ENCODE measurements around the gene DELE1. TPM values are rescaled to one million over a fixed set of nuclear protein-coding genes. Genes with fewer than 3 reads are reported as not detected.

The DELE1 gene
- total RNA-seq = 10 to 100 TPM; 40.3 to 59.8 (median 49.8) TPM

GRCh38 chr5:141923448-141924313 lies at the start of gene DELE1:
Gene DELE1 (plus strand): TSS chr5:141923871. CDS start chr5:141923942, 71 bp downstream.
- Mint-ChIP-seq H3K4me3 (peak within 1 kb of the TSS; percentile 87), H3K9me3 (no peaks in the 10 kb centered on the region), H3K4me1 (ENCODE audit: low read depth) (peaks cover 29% of the 10 kb centered on the region), H3K27me3 (ENCODE audit: low read depth) (no peaks in the 10 kb centered on the region), H3K36me3 (ENCODE audit: insufficient read depth) (peaks cover 30% of the 10 kb centered on the region)
- peak; percentile 84 for DNase-seq
- peak; percentile 96 to 97 for ATAC-seq

GRCh38 chr5:141873933-141874261 lies 49.8 kb upstream of the DELE1 start:
- no peak overlapping the region for H3K4me3 Mint-ChIP-seq
- H3K27me3 Mint-ChIP-seq (ENCODE audit: low read depth) = peaks cover 58% of the 10 kb centered on the region

GRCh38 chr5:141874262-141874964 lies 49.3 kb upstream of the DELE1 start:
- H3K36me3 Mint-ChIP-seq (ENCODE audit: insufficient read depth) = no peaks in the 10 kb centered on the region
- H3K4me1 Mint-ChIP-seq (ENCODE audit: low read depth) = peaks cover 27% of the 10 kb centered on the region
- ATAC-seq (no peak), DNase-seq (no peak)
- H3K4me3 Mint-ChIP-seq = no peak overlapping the region
- H3K27me3 Mint-ChIP-seq (ENCODE audit: low read depth) = peaks cover 62% of the 10 kb centered on the region
- H3K9me3 Mint-ChIP-seq = no peaks in the 10 kb centered on the region

More at GRCh38 chr5:141873933-141874261, 49.8 kb upstream of the DELE1 start:
- Mint-ChIP-seq H3K4me1 (ENCODE audit: low read depth) (peaks cover 22% of the 10 kb centered on the region), H3K9me3 (no peaks in the 10 kb centered on the region), H3K36me3 (ENCODE audit: insufficient read depth) (no peaks in the 10 kb centered on the region)
- ATAC-seq = no peak
- DNase-seq = no peak

- H3K4me3 Mint-ChIP-seq = no peak overlapping the region
- no peak for ATAC-seq
- H3K27me3 Mint-ChIP-seq (ENCODE audit: low read depth) = peaks cover 68% of the 10 kb centered on the region
These were observed 48.5 kb upstream of the DELE1 start for GRCh38 chr5:141875022-141875740.

GRCh38 chr5:141875795-141876627 lies 47.7 kb upstream of the DELE1 start:
- no peak for DNase-seq
- Mint-ChIP-seq H3K36me3 (ENCODE audit: insufficient read depth) (no peaks in the 10 kb centered on the region), H3K27me3 (ENCODE audit: low read depth) (peaks cover 69% of the 10 kb centered on the region), H3K4me1 (ENCODE audit: low read depth) (peaks cover 29% of the 10 kb centered on the region), H3K9me3 (no peaks in the 10 kb centered on the region), H3K4me3 (no peak overlapping the region)
- no peak for ATAC-seq

More at GRCh38 chr5:141875022-141875740, 48.5 kb upstream of the DELE1 start:
- DNase-seq = no peak
- peaks cover 29% of the 10 kb centered on the region for H3K4me1 Mint-ChIP-seq (ENCODE audit: low read depth)
- H3K36me3 Mint-ChIP-seq (ENCODE audit: insufficient read depth) = no peaks in the 10 kb centered on the region
- no peaks in the 10 kb centered on the region for H3K9me3 Mint-ChIP-seq

GRCh38 chr5:141876628-141877355 lies 46.9 kb upstream of the DELE1 start:
- DNase-seq (no peak), ATAC-seq (no peak)
- H3K4me1 Mint-ChIP-seq (ENCODE audit: low read depth) = peaks cover 29% of the 10 kb centered on the region
- H3K36me3 Mint-ChIP-seq (ENCODE audit: insufficient read depth) = no peaks in the 10 kb centered on the region
- no peaks in the 10 kb centered on the region for H3K9me3 Mint-ChIP-seq
- H3K4me3 Mint-ChIP-seq = peak overlapping the region; percentile 70
- peaks cover 75% of the 10 kb centered on the region for H3K27me3 Mint-ChIP-seq (ENCODE audit: low read depth)

GRCh38 chr5:141877356-141878185 lies 46.1 kb upstream of the DELE1 start:
- no peaks in the 10 kb centered on the region for H3K9me3 Mint-ChIP-seq
- peaks cover 77% of the 10 kb centered on the region for H3K27me3 Mint-ChIP-seq (ENCODE audit: low read depth)
- H3K36me3 Mint-ChIP-seq (ENCODE audit: insufficient read depth) = no peaks in the 10 kb centered on the region
- DNase-seq (no peak), ATAC-seq (peak; percentile 8 to 14)
- peak overlapping the region; percentile 70 for H3K4me3 Mint-ChIP-seq
- H3K4me1 Mint-ChIP-seq (ENCODE audit: low read depth) = peaks cover 29% of the 10 kb centered on the region

- H3K4me1 Mint-ChIP-seq (ENCODE audit: low read depth) = peaks cover 29% of the 10 kb centered on the region
- peak; percentile 47 to 49 for ATAC-seq
- peaks cover 77% of the 10 kb centered on the region for H3K27me3 Mint-ChIP-seq (ENCODE audit: low read depth)
- peak within 1 kb of the TSS; percentile 76 for H3K4me3 Mint-ChIP-seq
- no peak for DNase-seq
- H3K36me3 Mint-ChIP-seq (ENCODE audit: insufficient read depth) = no peaks in the 10 kb centered on the region
- no peaks in the 10 kb centered on the region for H3K9me3 Mint-ChIP-seq
These were observed 45.4 kb upstream of the DELE1 start, which contains the start of gene PCDH1 for GRCh38 chr5:141878186-141878710. Gene PCDH1 (minus strand): TSS chr5:141878410. CDS start chr5:141878262, 148 bp downstream.

GRCh38 chr5:141878711-141879425 lies 44.8 kb upstream of the DELE1 start:
- Mint-ChIP-seq H3K4me3 (peak overlapping the region; percentile 76), H3K9me3 (no peaks in the 10 kb centered on the region), H3K27me3 (ENCODE audit: low read depth) (peaks cover 79% of the 10 kb centered on the region), H3K36me3 (ENCODE audit: insufficient read depth) (no peaks in the 10 kb centered on the region), H3K4me1 (ENCODE audit: low read depth) (peaks cover 31% of the 10 kb centered on the region)
- ATAC-seq (peak; percentile 82 to 83), DNase-seq (peak; percentile 87)

- DNase-seq = no peak
- no peaks in the 10 kb centered on the region for H3K36me3 Mint-ChIP-seq (ENCODE audit: insufficient read depth)
- peaks cover 79% of the 10 kb centered on the region for H3K27me3 Mint-ChIP-seq (ENCODE audit: low read depth)
- H3K9me3 Mint-ChIP-seq = no peaks in the 10 kb centered on the region
- peak overlapping the region; percentile 76 for H3K4me3 Mint-ChIP-seq
- ATAC-seq = no peak
- peaks cover 32% of the 10 kb centered on the region for H3K4me1 Mint-ChIP-seq (ENCODE audit: low read depth)
These were observed 44.3 kb upstream of the DELE1 start for GRCh38 chr5:141879426-141879759.

- Mint-ChIP-seq H3K27me3 (ENCODE audit: low read depth) (peaks cover 79% of the 10 kb centered on the region), H3K4me1 (ENCODE audit: low read depth) (peaks cover 31% of the 10 kb centered on the region), H3K36me3 (ENCODE audit: insufficient read depth) (no peaks in the 10 kb centered on the region), H3K9me3 (no peaks in the 10 kb centered on the region), H3K4me3 (no peak overlapping the region)
- ATAC-seq = no peak
- DNase-seq = no peak
These were observed 43.5 kb upstream of the DELE1 start for GRCh38 chr5:141879941-141880738.
